ENCODE data around the gene KRTAP9-4.
"Not testable (repeated sequence)": the region's sequence is repeated elsewhere in the genome, so short reads cannot be mapped to it uniquely, and the experiment has no call there.

Gene KRTAP9-4

DNA sequence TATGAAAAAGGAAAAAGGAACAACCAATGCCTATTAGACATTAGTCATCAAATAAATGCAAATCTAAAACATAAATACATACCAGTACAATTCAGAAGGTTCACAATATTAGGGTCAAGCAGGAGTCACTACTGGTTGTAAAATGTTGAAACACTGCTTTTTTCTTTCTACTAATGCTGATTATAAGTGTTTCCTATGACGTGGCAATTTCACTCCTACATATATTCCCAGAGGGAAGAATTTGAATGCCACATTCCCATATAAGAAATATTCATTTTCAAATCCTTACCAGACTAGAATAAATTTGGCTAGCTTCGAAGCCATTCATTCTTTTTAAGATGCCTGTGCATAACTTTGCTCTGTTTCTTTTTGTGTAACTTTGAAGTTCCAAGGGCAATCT, 25.7 kb upstream of the KRTAP9-4 start:
- Histone ChIP-seq H2AFZ (ENCODE audit: low read depth, low read length) (no peak overlapping the region), H3K79me2 (ENCODE audit: low read length) (no peaks in the 10 kb centered on the region), H3K36me3 (replicated peaks; ENCODE audit: low read depth, low read length) (no peaks in the 10 kb centered on the region), H3K4me1 (ENCODE audit: low read length) (no peaks in the 10 kb centered on the region), H3K9me3 (ENCODE audit: insufficient read depth, low read length) (no peaks in the 10 kb centered on the region), H3K4me2 (ENCODE audit: low read length) (no peak overlapping the region), H3K4me3 (ENCODE audit: low read length) (no peak overlapping the region), H3K9ac (ENCODE audit: low read length) (no peak overlapping the region), H3K27me3 (ENCODE audit: low read depth, low read length) (peaks cover 22% of the 10 kb centered on the region), H3K27ac (ENCODE audit: low read length) (no peak overlapping the region), H4K20me1 (ENCODE audit: insufficient read depth, low read length) (no peaks in the 10 kb centered on the region)
- TF ChIP-seq EZH2phosphoT487 (IDR thresholded peaks at IDR 0.05; ENCODE audit: low read depth): no peak
- TF ChIP-seq, protein P1, sequence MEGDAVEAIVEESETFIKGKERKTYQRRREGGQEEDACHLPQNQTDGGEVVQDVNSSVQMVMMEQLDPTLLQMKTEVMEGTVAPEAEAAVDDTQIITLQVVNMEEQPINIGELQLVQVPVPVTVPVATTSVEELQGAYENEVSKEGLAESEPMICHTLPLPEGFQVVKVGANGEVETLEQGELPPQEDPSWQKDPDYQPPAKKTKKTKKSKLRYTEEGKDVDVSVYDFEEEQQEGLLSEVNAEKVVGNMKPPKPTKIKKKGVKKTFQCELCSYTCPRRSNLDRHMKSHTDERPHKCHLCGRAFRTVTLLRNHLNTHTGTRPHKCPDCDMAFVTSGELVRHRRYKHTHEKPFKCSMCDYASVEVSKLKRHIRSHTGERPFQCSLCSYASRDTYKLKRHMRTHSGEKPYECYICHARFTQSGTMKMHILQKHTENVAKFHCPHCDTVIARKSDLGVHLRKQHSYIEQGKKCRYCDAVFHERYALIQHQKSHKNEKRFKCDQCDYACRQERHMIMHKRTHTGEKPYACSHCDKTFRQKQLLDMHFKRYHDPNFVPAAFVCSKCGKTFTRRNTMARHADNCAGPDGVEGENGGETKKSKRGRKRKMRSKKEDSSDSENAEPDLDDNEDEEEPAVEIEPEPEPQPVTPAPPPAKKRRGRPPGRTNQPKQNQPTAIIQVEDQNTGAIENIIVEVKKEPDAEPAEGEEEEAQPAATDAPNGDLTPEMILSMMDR (IDR thresholded peaks at IDR 0.05; ENCODE audit: low read depth, low read length): no peak

DNA sequence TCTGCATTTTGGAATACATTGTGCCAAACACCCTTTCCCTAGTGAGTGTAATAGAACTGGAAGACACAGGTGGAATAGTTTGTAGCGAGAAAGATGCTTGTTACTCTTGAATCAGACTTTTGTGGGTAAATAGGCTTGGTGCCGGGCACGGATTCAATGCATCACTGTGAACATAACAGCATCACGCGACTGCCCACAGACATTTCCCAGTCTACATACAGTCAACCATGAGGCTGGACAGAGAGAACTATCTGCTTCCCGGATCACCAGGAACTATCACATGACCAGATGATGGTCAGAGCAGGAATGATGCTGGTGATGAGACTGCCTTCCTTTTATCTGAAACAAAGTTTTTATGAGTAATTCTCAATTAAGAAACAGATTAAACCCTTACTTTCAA, 23.4 kb upstream of the KRTAP9-4 start:
- H3K4me3 ChIP-seq (ENCODE audit: low read length): no peak overlapping the region
- no peak overlapping the region for H3K27ac ChIP-seq (ENCODE audit: low read length)
- H3K4me2 ChIP-seq (ENCODE audit: low read length): no peak overlapping the region
- no peaks in the 10 kb centered on the region for H3K9me3 ChIP-seq (ENCODE audit: insufficient read depth, low read length)
- peaks cover 26% of the 10 kb centered on the region for H3K27me3 ChIP-seq (ENCODE audit: low read depth, low read length)
- no peak overlapping the region for H2AFZ ChIP-seq (ENCODE audit: low read depth, low read length)
- no peak overlapping the region for H3K9ac ChIP-seq (ENCODE audit: low read length)
- no peak for TF ChIP-seq EZH2phosphoT487 (IDR thresholded peaks at IDR 0.05; ENCODE audit: low read depth)
- TF ChIP-seq, protein P1 (IDR thresholded peaks at IDR 0.05; ENCODE audit: low read depth, low read length): no peak
- no peaks in the 10 kb centered on the region for H3K79me2 ChIP-seq (ENCODE audit: low read length)
- H3K36me3 ChIP-seq (replicated peaks; ENCODE audit: low read depth, low read length): no peaks in the 10 kb centered on the region
- H4K20me1 ChIP-seq (ENCODE audit: insufficient read depth, low read length): no peaks in the 10 kb centered on the region
- H3K4me1 ChIP-seq (ENCODE audit: low read length): no peaks in the 10 kb centered on the region

DNA sequence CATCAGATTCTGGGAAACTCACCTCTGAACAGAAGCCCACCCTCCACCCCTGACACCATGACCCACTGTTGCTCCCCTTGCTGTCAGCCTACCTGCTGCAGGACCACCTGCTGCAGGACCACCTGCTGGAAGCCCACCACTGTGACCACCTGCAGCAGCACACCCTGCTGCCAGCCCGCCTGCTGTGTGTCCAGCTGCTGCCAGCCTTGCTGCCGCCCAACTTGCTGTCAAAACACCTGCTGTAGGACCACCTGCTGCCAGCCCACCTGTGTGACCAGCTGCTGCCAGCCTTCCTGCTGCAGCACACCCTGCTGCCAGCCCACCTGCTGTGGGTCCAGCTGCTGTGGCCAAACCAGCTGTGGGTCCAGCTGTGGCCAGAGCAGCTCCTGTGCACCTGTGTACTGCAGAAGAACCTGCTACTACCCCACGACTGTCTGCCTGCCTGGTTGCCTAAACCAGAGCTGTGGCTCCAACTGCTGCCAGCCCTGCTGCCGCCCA, 22.8 kb upstream of the KRTAP9-4 start, which contains the start of gene KRTAP9-2:
KRTAP9-2 (plus strand) TSS at position 51 of the 498 bp plus-strand sequence; CDS start at position 58, 7 bp downstream.
- H4K20me1 ChIP-seq (ENCODE audit: insufficient read depth, low read length); H3K36me3 ChIP-seq (replicated peaks; ENCODE audit: low read depth, low read length); H3K4me2 ChIP-seq (ENCODE audit: low read length); H3K79me2 ChIP-seq (ENCODE audit: low read length); H2AFZ ChIP-seq (ENCODE audit: low read depth, low read length); H3K9me3 ChIP-seq (ENCODE audit: insufficient read depth, low read length); H3K9ac ChIP-seq (ENCODE audit: low read length); H3K4me3 ChIP-seq (ENCODE audit: low read length); H3K4me1 ChIP-seq (ENCODE audit: low read length); H3K27ac ChIP-seq (ENCODE audit: low read length): not testable (repeated sequence)
- H3K27me3 ChIP-seq (ENCODE audit: low read depth, low read length): peaks cover 26% of the 10 kb centered on the region

DNA sequence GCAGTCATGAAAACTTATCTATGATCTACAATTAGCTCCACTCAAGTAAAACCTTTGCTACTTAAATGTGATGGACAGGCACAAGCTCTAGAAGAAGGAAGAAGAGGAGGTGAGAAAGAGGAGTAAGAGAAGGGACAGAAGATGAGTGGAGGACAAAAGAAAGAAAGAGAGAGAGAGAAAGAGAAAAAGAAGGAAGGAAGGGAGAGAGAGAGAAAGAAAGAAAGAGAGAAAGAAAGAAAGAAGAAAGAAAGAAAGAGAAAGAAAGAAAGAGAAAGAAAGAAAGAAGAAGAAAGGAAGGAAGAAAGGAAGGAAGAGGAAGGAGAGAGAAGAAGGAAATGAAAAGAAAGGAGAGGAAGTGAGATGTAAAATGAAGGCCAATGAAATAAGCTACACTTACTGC, 19.4 kb upstream of the KRTAP9-4 start:
- H3K36me3 ChIP-seq (replicated peaks; ENCODE audit: low read depth, low read length): no peaks in the 10 kb centered on the region
- H3K9me3 ChIP-seq (ENCODE audit: insufficient read depth, low read length): no peaks in the 10 kb centered on the region
- TF ChIP-seq, protein P1 (IDR thresholded peaks at IDR 0.05; ENCODE audit: low read depth, low read length): no peak
- no peak for TF ChIP-seq EZH2phosphoT487 (IDR thresholded peaks at IDR 0.05; ENCODE audit: low read depth)
- H3K9ac ChIP-seq (ENCODE audit: low read length): no peak overlapping the region
- H3K4me1 ChIP-seq (ENCODE audit: low read length): no peaks in the 10 kb centered on the region
- peaks cover 41% of the 10 kb centered on the region for H3K27me3 ChIP-seq (ENCODE audit: low read depth, low read length)
- H4K20me1 ChIP-seq (ENCODE audit: insufficient read depth, low read length): no peaks in the 10 kb centered on the region
- H3K4me3 ChIP-seq (ENCODE audit: low read length): no peak overlapping the region
- no peaks in the 10 kb centered on the region for H3K79me2 ChIP-seq (ENCODE audit: low read length)
- no peak overlapping the region for H3K4me2 ChIP-seq (ENCODE audit: low read length)
- H3K27ac ChIP-seq (ENCODE audit: low read length): no peak overlapping the region
- no peak overlapping the region for H2AFZ ChIP-seq (ENCODE audit: low read depth, low read length)
